Ovary (tissue), 9 donors: ENCODE data around the gene SIRT2. TPM values are rescaled to one million over a fixed set of nuclear protein-coding genes. Genes with fewer than 3 reads are reported as not detected.
"Not testable (repeated sequence)": the region's sequence is repeated elsewhere in the genome, so short reads cannot be mapped to it uniquely, and the experiment has no call there.

ENCODE experiments used
- DNase-seq, 5 donors: peaks; one replicate each; pipeline ENCODE4 v3.0.0-alpha.2; 2019 to 2020
- H3K27ac ChIP-seq, 2 donors: fragments of 200-600 bp; one replicate each; pipeline versions ENCODE4 v1.5.1 to v1.8.0; 2019 to 2022
- H3K27me3 ChIP-seq: fragments of 200-600 bp; one replicate; pipeline ENCODE4 v1.8.0; 2022
- H3K36me3 ChIP-seq: fragments of 200-600 bp; sonication (generic); one replicate; pipeline ENCODE4 v1.5.1; 2019
- H3K4me1 ChIP-seq: one replicate; pipeline ENCODE4 v1.8.1; 2013; ENCODE audit warnings: mild to moderate bottlenecking, moderate library complexity; ENCODE audit not compliant: insufficient read depth
- H3K4me3 ChIP-seq: fragments of 200-600 bp; sonication (generic); one replicate; pipeline ENCODE4 v1.5.1; 2017
- H3K9me3 ChIP-seq, 2 donors: fragments of 200-600 bp in 1 of 2; sonication (generic) in 1 of 2; one replicate each; pipeline versions ENCODE4 v1.5.1 to v1.8.1; 2013 to 2019; ENCODE audit warnings: mild to moderate bottlenecking in 1 of 2, moderate library complexity in 1 of 2
- CTCF ChIP-seq, 3 donors: fragments of 450-650 bp in 2 of 3; fragments of 200-600 bp in 1 of 3; IDR thresholded peaks; one replicate each; pipeline versions ENCODE4 v1.5.1 to v1.8.0; 2016 to 2022; ENCODE audit warnings: antibody characterized with exemption in 3 of 3, mild to moderate bottlenecking in 1 of 3
- EP300 ChIP-seq: sonication (generic); formaldehyde crosslinking; IDR thresholded peaks from one replicate; pipeline ENCODE4 v1.6.1; 2017; ENCODE audit warnings: antibody characterized with exemption
- POLR2A ChIP-seq: fragments of 450-650 bp; IDR thresholded peaks from one replicate; pipeline ENCODE4 v1.6.1; 2017; ENCODE audit warnings: antibody characterized with exemption, mild to moderate bottlenecking, moderate library complexity
- WGBS, 3 donors: extraction: QIAGEN DNeasy Blood & Tissue Kit in 1 of 3; methylation state at CpG; one replicate each; pipeline versions ENCODE4 v1.1.5 to v1.1.7; 2013 to 2017; 5-methylcytosine and 5-hydroxymethylcytosine counted together
- intact Hi-C, 4 donors: fragments of 100-400 bp; cut with DNase I; formaldehyde crosslinking; loops; one replicate each; pipeline versions ENCODE4 v1.11.0 to v1.15.1; 2022 to 2023
- polyA plus RNA-seq, 2 donors: library from polyadenylated mRNA; stranded (reverse); fragments of 200-250 nt in 1 of 2; fragments of 350-450 nt in 1 of 2; fragmentation: Illumina TruSeq in 1 of 2; extraction: RNeasy Lipid Tissue Mini Kit (QIAGEN cat#74804) in 1 of 2; gene quantifications; one replicate each; pipeline ENCODE4 v1.2.3, GENCODE V29; 2013 to 2014
- total RNA-seq, 7 donors: library from RNA; depleted of rRNA in 2 of 7; stranded (reverse); fragments of >200 nt in 2 of 7; fragmentation: NEBNext Ultra II Directional in 3 of 7; extraction: Animal tissue kit (Norgen Biotek cat#: 25700) in 3 of 7; gene quantifications; one replicate each; pipeline versions ENCODE4 v1.1.0 to v1.2.4, GENCODE V29; 2016 to 2023
- donor health status: DM: no; HTN: no; CAD: no; lungs with moderate emphysema.
- donor health status: DM: no; HTN: no; CAD: no.
- donor health status: Bipolar disorder and iron deficiency.
- donor health status: DM: yes; HTN: yes; CAD: no.
- donor health status: DM: no; HTN: no; CAD: no.
- donor health status: DM: yes; HTN: yes; CAD: no.

Gene SIRT2
- total and polyA plus RNA-seq, 9 donors: 46.1 to 64.9 (median 55.7) TPM

GRCh38 chr19:38891771-38892170 lies 7.6 kb downstream of the SIRT2 start:
- TF ChIP-seq POLR2A: no peak
- no peak for TF ChIP-seq CTCF (IDR thresholded peaks at IDR 0.05)
- no peak for TF ChIP-seq EP300
- no peak overlapping the region for H3K4me3 ChIP-seq
- H3K9me3 ChIP-seq: no peaks in the 10 kb centered on the region
- H3K4me1 ChIP-seq: peaks cover 3% of the 10 kb centered on the region
- no peak overlapping the region for H3K27ac ChIP-seq
- no peaks in the 10 kb centered on the region for H3K36me3 ChIP-seq
- intact Hi-C loops: no loop called here
- H3K27me3 ChIP-seq: no peaks in the 10 kb centered on the region
- 87 to 94% (median 91%) methylated on average over 6 of the region's 6 CpGs for WGBS, 3 donors
- no peak for DNase-seq

GRCh38 chr19:38890686-38891085 lies 8.7 kb downstream of the SIRT2 start:
- intact Hi-C loops: no loop called here
- no peak for TF ChIP-seq POLR2A
- no peak for TF ChIP-seq CTCF (IDR thresholded peaks at IDR 0.05)
- no peak for TF ChIP-seq EP300
- no peaks in the 10 kb centered on the region for H3K9me3 ChIP-seq
- no peak overlapping the region for H3K4me3 ChIP-seq
- no peaks in the 10 kb centered on the region for H3K27me3 ChIP-seq
- DNase-seq: no peak
- H3K4me1 ChIP-seq: peaks cover 3% of the 10 kb centered on the region
- H3K27ac ChIP-seq: no peak overlapping the region
- no peaks in the 10 kb centered on the region for H3K36me3 ChIP-seq

DNA sequence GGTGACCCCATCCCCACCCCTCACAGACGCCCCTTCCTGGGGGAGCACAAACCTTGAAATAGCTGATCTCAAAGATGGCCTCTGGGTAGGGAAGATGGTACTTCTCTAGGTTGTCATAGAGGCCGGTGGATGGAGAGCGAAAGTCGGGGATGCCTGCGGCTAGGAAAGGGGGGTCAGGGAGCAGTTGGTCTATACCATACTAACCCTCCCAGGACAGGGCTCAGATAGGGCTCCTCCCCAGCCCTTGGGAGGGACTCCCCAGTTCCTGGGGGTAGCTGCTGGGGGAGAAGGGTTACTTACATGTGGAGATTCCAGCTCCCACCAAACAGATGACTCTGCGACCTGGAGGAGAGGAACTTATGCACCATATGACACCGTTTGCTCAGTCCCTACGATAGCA lies 9.6 kb downstream of the SIRT2 start:
- Histone ChIP-seq H3K27ac (no peak overlapping the region), H3K4me3 (no peak overlapping the region), H3K27me3 (no peaks in the 10 kb centered on the region), H3K4me1 (peaks cover 3% of the 10 kb centered on the region), H3K9me3 (no peaks in the 10 kb centered on the region), H3K36me3 (no peaks in the 10 kb centered on the region)
- TF ChIP-seq EP300 (no peak), CTCF (IDR thresholded peaks at IDR 0.05) (no peak), POLR2A (no peak)
- intact Hi-C loops: no loop called here
- DNase-seq: no peak
- 91 to 98% (median 91%) methylated on average over 8 of the region's 8 CpGs for WGBS, 3 donors

DNA sequence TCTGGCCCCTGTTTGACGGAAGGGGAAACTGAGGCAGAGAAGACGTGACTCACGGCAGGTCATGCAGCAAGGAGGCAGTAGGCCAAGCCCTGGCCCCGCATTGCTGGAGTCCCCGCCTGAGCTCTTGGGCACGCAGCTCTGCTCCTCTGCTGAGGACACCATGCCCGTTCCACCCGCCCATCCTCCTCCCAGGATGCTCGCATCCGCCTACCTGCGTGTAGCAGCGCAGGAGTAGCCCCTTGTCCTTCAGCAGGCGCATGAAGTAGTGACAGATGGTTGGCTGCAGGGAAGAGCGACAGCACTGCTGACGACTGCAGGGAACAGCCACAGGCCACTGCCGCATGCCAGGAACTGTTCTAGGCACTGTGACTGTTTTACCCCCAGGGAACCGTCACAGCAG lies 10.5 kb downstream of the SIRT2 start:
- no peak for DNase-seq
- Histone ChIP-seq H3K9me3 (no peaks in the 10 kb centered on the region), H3K27ac (no peak overlapping the region), H3K4me1 (peaks cover 2% of the 10 kb centered on the region), H3K36me3 (no peaks in the 10 kb centered on the region), H3K4me3 (no peak overlapping the region), H3K27me3 (no peaks in the 10 kb centered on the region)
- WGBS, 3 donors: 93 to 96% (median 94%) methylated on average over 17 of the region's 17 CpGs
- intact Hi-C loops: no loop called here
- no peak for TF ChIP-seq CTCF (IDR thresholded peaks at IDR 0.05)
- TF ChIP-seq EP300: no peak
- no peak for TF ChIP-seq POLR2A

DNA sequence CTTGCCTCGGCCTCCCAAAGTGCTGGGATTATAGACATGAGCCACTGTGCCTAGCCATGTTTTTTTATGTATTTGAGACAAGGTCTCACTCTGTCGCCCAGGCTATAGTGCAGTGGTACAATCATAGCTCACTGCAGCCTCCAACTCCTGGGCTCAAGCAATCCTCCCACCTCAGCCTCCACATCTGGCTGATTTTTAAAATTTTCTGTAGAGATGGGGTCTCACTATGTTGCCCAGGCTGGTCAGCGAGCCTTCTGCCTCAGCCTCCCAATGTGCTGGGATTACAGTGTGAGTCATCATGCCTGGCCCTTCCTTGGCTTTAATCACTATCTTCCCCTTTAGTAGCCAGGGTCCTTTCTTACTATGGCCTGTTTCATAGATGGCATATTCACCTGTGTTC lies 14.7 kb downstream of the SIRT2 start:
- WGBS, 3 donors: 95 to 99% (median 97%) methylated on average over 3 of the region's 3 CpGs
- H3K4me1 ChIP-seq, H3K4me3 ChIP-seq, H3K9me3 ChIP-seq, H3K27ac ChIP-seq, DNase-seq, H3K27me3 ChIP-seq, intact Hi-C loops, H3K36me3 ChIP-seq: not testable (repeated sequence)
